Omental fat pad (tissue), 4 donors: Measurements from ENCODE around the gene B4GALT1. TPM values are rescaled to one million over a fixed set of nuclear protein-coding genes. Genes with fewer than 3 reads are reported as not detected.

Experiments
- small RNA-seq: library from RNA; depleted of rRNA; stranded (forward); fragments of <200 nt; gene quantifications from one replicate; pipeline ENCODE3, GENCODE V24; 2016
- total RNA-seq, 4 donors: library from RNA; depleted of rRNA; stranded (reverse); fragments of >200 nt; gene quantifications; one replicate each; pipeline ENCODE4 v1.1.0, GENCODE V29; 2016

The B4GALT1 gene
- total RNA-seq, 4 donors from 2014 or later = 52.5 to 113 (median 72.1) TPM

Small RNA genes lying within 50 kb of the gene (small RNA-seq; reads per million reads assigned to genes)
- gene RNU4ATAC15P = not detected

Other genes with a start within 250 kb of the B4GALT1 start
- 10 to 100 TPM; 16.6 to 24.6 (median 21.4) TPM for gene APTX, start 165.7 kb downstream of the B4GALT1 start, total RNA-seq
- 100 to 1,000 TPM in 3 of 4 donors, 10 to 100 TPM in 1; 94.6 to 269 (median 151) TPM for gene DNAJA1, start 142.1 kb downstream of the B4GALT1 start, total RNA-seq
- 10 to 100 TPM; 14.6 to 23.5 (median 17.2) TPM for gene SMU1, start 90.7 kb downstream of the B4GALT1 start, total RNA-seq
- not detected for gene SPINK4, start 72.8 kb upstream of the B4GALT1 start, total RNA-seq
- gene BAG1, start 97.4 kb upstream of the B4GALT1 start, total RNA-seq = 10 to 100 TPM; 52.5 to 93.7 (median 66.2) TPM
- 10 to 100 TPM; 39.5 to 60.4 (median 56.0) TPM for gene CHMP5, start 97.7 kb upstream of the B4GALT1 start, total RNA-seq
- 10 to 100 TPM; 31.4 to 37.4 (median 34.9) TPM for gene NFX1, start 123.2 kb upstream of the B4GALT1 start, total RNA-seq
- 100 to 1,000 TPM; 128 to 466 (median 169) TPM for gene AQP7, start 235.2 kb upstream of the B4GALT1 start, total RNA-seq